GM12801 (cell line): ENCODE data around the gene FKBP2.

Source experiments
- CTCF ChIP-seq: IDR thresholded peaks from one replicate; pipeline ENCODE4 v1.5.1; 2011; ENCODE audit warnings: control low read depth; ENCODE audit not compliant: insufficient read length; ENCODE audit errors: extremely low read depth

The FKBP2 gene

GRCh38 chr11:64275031-64275800, 34.3 kb downstream of the FKBP2 start:
- no peak for TF ChIP-seq CTCF

- no peak for TF ChIP-seq CTCF
These were observed 34.9 kb downstream of the FKBP2 start for GRCh38 chr11:64275841-64276240.

GRCh38 chr11:64276653-64277431, 35.9 kb downstream of the FKBP2 start:
- no peak for TF ChIP-seq CTCF

- no peak for TF ChIP-seq CTCF
These were observed 37.8 kb downstream of the FKBP2 start for GRCh38 chr11:64278576-64279190.

GRCh38 chr11:64281957-64282770, 41.3 kb downstream of the FKBP2 start:
- no peak for TF ChIP-seq CTCF

- TF ChIP-seq CTCF: no peak
These were observed 42.2 kb downstream of the FKBP2 start for GRCh38 chr11:64283092-64283491.
